ENCODE data around the gene MAP1LC3A. TPM values are rescaled to one million over a fixed set of nuclear protein-coding genes. Genes with fewer than 3 reads are reported as not detected.

MAP1LC3A gene
- total RNA-seq, 1 experiment from 2014 or later: not detected

DNA sequence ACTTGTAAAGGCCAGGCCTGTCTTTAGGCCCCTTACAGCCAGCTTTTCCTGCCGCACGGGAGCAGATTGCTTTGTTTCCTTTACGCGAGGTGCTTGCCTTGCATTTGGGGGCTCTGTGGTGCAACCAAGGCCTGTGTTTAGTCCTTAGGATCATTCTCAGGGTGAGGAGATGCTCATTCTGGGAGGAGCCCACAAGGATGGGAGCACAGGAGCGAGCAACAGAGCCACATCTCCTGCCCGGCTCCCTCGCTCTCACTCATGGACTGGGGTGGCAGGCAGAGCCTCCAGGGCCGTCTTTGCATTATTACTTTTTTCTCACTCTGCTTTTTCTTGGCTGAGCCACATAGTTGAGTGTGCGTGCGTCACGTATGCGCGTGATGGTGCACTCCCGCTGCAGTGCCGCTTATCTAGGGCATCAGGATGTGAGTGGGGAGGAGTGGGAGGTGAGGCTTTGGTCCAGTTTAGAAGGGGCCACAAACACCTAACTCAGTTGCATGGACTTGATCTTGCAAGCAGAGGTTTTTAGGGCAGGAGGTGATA is 23.1 kb upstream of the MAP1LC3A start:
- Histone ChIP-seq H3K9me3 (ENCODE audit: control insufficient read depth in 1 of 2, insufficient read depth in 1 of 2, low read depth in 1 of 2, low read length in 2 of 2) (no peaks in the 10 kb centered on the region), H3K4me1 (ENCODE audit: control insufficient read depth in 1 of 2, insufficient read depth in 2 of 2, low read length in 2 of 2) (no peaks in the 10 kb centered on the region), H3K79me2 (ENCODE audit: insufficient read depth, low read length) (peaks cover 8% of the 10 kb centered on the region; the same call in 1 of the 2 replicates), H3K9me2 (ENCODE audit: insufficient read depth) (no peaks in the 10 kb centered on the region), H3K4me3 (replicated peaks in 1 of 2; ENCODE audit: low read depth in 1 of 2, low read length in 2 of 2) (no peak overlapping the region), H4K20me1 (ENCODE audit: insufficient read depth) (no peaks in the 10 kb centered on the region), H2AFZ (ENCODE audit: low read depth, low read length, poor library complexity, severe bottlenecking) (no peak overlapping the region), H3K4me2 (ENCODE audit: low read length) (no peak overlapping the region), H3K9ac (ENCODE audit: low read length) (no peak overlapping the region), H3K36me3 (ENCODE audit: control insufficient read depth in 1 of 2, insufficient read depth in 2 of 2, low read length in 2 of 2) (peaks cover 17 to 47% of the 10 kb centered on the region in 2 experiments; a peak in 3 of 4 replicates), H3K27ac (ENCODE audit: low read depth, low read length) (no peak overlapping the region), H3K27me3 (ENCODE audit: insufficient read depth, low read length) (no peaks in the 10 kb centered on the region)
- CTCF ChIA-PET: interaction anchor here (0.8 kb wide), 1 partner anchor 234 kb away, joined by 3 read pairs; no protein-coding TSS in a partner anchor
- TF ChIP-seq ATF3 (IDR thresholded peaks at IDR 0.05) (no peak), EZH2phosphoT487 (IDR thresholded peaks at IDR 0.05; ENCODE audit: borderline replicate concordance) (no peak), ELF1 (IDR thresholded peaks at IDR 0.05; ENCODE audit: borderline replicate concordance, low read depth) (no peak), JUND (IDR thresholded peaks at IDR 0.05) (no peak)
- intact Hi-C loops (cut with micrococcal nuclease): no loop called here
- BruUV-seq (replicated peaks): no TSS peak
- no peak for ATAC-seq
- RAD21 ChIA-PET (ENCODE audit: low non-redundant PET in 1 of 2, low total read pairs in 2 of 2, uncharacterized antibody in 2 of 2, unreplicated experiment in 2 of 2): no interaction called here
- DNase-seq (ENCODE audit: low read depth, low spot score): no peak
- POLR2A ChIA-PET: no interaction called here

- Histone ChIP-seq H3K79me2 (ENCODE audit: insufficient read depth, low read length) (peaks cover 3% of the 10 kb centered on the region; the same call in 1 of the 2 replicates), H3K36me3 (ENCODE audit: control insufficient read depth in 1 of 2, insufficient read depth in 2 of 2, low read length in 2 of 2) (peaks cover 20 to 47% of the 10 kb centered on the region in 2 experiments; a peak in 3 of 4 replicates), H3K27ac (ENCODE audit: low read depth, low read length) (no peak overlapping the region), H4K20me1 (ENCODE audit: insufficient read depth) (no peaks in the 10 kb centered on the region), H3K9ac (ENCODE audit: low read length) (no peak overlapping the region), H3K4me3 (replicated peaks in 1 of 2; ENCODE audit: low read depth in 1 of 2, low read length in 2 of 2) (no peak overlapping the region), H3K9me3 (ENCODE audit: control insufficient read depth in 1 of 2, insufficient read depth in 1 of 2, low read depth in 1 of 2, low read length in 2 of 2) (no peaks in the 10 kb centered on the region), H3K4me2 (ENCODE audit: low read length) (no peak overlapping the region), H2AFZ (ENCODE audit: low read depth, low read length, poor library complexity, severe bottlenecking) (no peak overlapping the region), H3K4me1 (ENCODE audit: control insufficient read depth in 1 of 2, insufficient read depth in 2 of 2, low read length in 2 of 2) (no peaks in the 10 kb centered on the region), H3K27me3 (ENCODE audit: insufficient read depth, low read length) (no peaks in the 10 kb centered on the region), H3K9me2 (ENCODE audit: insufficient read depth) (no peaks in the 10 kb centered on the region)
- ChIA-PET POLR2A (no interaction called here), RAD21 (ENCODE audit: low non-redundant PET in 1 of 2, low total read pairs in 2 of 2, uncharacterized antibody in 2 of 2, unreplicated experiment in 2 of 2) (interaction anchor here in 1 of 2 experiments (0.7 kb wide), 1 partner anchor 43 kb away, joined by 6 read pairs; no protein-coding TSS in a partner anchor), CTCF (interaction anchor here (0.8 to 1.6 kb wide), 3 partner anchors 172 to 234 kb away, joined by 3 to 4 read pairs (median 3); no protein-coding TSS in a partner anchor)
- intact Hi-C loops (cut with micrococcal nuclease): no loop called here
- ATAC-seq (no peak), DNase-seq (ENCODE audit: low read depth, low spot score) (no peak)
- TSS peak; percentile 21 for BruUV-seq (replicated peaks)
- no peak for TF ChIP-seq EZH2phosphoT487 (IDR thresholded peaks at IDR 0.05; ENCODE audit: borderline replicate concordance)
- TF ChIP-seq REST (IDR thresholded peaks at IDR 0.05; ENCODE audit: low read depth): no peak
- TF ChIP-seq CBX3 (IDR thresholded peaks at IDR 0.05; ENCODE audit: low read depth): no peak
- TF ChIP-seq, protein P1, sequence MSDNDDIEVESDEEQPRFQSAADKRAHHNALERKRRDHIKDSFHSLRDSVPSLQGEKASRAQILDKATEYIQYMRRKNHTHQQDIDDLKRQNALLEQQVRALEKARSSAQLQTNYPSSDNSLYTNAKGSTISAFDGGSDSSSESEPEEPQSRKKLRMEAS (IDR thresholded peaks at IDR 0.05): no peak
- TF ChIP-seq ATF3 (IDR thresholded peaks at IDR 0.05): no peak
- TF ChIP-seq ZBTB33 (IDR thresholded peaks at IDR 0.05; ENCODE audit: extremely low read depth, insufficient replicate concordance, low read length): no peak
- TF ChIP-seq SIN3A (IDR thresholded peaks at IDR 0.05; ENCODE audit: low read depth): no peak
- TF ChIP-seq RAD21 (IDR thresholded peaks at IDR 0.05; ENCODE audit: low read depth): no peak
- no peak for TF ChIP-seq ELF1 (IDR thresholded peaks at IDR 0.05; ENCODE audit: borderline replicate concordance, low read depth)
- TF ChIP-seq FOSL1 (IDR thresholded peaks at IDR 0.05; ENCODE audit: low read depth): no peak
- TF ChIP-seq TCF7L2 (IDR thresholded peaks at IDR 0.05; ENCODE audit: borderline replicate concordance, extremely low read depth, insufficient read depth, insufficient read length): no peak
- no peak for TF ChIP-seq POLR2AphosphoS5 (IDR thresholded peaks at IDR 0.05; ENCODE audit: low read depth, low read length)
Observed at GRCh38 chr20:34535857-34536256, 22.7 kb upstream of the MAP1LC3A start.
